ENCODE data around the gene DSCAM.
"Not testable (repeated sequence)": the region's sequence is repeated elsewhere in the genome, so short reads cannot be mapped to it uniquely, and the experiment has no call there.

Gene DSCAM

DNA sequence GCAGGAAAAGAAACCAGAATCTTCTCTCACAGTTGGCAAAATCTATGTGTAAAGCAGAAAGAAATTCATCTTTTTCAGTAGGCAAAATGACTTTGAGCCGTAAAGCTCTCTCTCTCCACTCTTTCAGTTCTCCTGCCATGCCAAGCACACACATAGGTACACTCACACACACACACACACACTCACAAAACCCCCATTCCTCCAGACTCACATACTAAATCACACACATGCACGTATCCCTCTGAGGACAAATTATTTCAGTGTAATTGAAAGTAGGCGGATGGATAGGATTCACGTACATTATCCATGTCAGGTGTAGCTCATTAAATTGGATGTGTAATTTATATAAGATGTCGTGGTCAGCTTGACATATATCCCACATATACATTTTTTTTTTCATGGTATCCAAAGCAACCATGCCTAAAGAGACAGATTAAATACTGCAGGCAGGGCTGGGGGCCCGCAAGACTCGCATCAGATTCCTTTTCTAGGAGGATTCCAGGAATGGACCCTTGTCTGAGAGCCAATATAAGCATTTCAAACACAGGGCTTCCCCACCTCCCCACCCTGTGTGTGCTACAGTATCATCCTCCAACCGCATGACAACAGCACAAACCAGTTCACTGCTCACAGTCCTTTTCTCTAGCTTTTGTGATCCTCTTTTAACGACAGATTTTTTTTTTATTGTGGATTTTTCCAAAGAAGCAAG, 658.9 kb downstream of the DSCAM start:
- no peak for DNase-seq

- no peak for DNase-seq
Measured at GRCh38 chr21:40187244-40187643, 659.7 kb downstream of the DSCAM start.

- no peak for DNase-seq
Measured at GRCh38 chr21:40186045-40186444, 660.9 kb downstream of the DSCAM start.

DNA sequence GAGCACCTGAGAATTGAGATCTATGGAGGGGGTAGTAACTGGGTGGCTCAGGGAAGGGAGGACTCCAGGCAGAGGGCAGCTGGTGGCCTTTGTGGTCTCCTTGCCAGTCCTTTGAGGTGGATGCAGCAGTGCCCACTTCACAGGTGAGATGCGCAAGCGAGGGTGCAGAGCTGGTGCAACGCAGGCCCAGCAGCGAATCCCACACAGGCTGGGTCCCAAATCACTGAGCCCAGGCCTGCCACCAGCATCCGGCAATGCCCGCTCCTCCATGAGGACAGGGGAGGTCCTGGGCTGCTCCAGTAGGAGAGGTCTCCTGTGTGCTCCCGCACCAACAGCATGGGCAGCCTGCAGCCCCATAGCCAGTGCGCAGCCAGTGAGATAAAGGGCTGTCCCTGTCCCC, 661.8 kb downstream of the DSCAM start:
- DNase-seq = no peak

DNA sequence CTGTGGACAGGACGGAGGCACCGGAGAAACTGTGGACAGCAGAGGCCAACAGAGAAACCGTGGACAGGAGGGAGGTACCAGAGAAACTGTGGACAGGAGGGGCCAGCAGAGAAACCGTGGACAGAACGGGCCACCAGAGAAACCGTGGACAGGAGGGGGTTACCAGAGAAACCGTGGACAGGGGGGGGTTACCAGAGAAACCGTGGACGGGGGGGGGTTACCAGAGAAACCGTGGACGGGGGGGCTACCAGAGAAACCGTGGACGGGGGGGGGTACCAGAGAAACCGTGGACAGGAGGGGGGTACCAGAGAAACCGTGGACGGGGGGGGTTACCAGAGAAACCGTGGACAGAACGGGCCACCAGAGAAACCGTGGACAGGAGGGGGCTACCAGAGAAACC, 664.5 kb downstream of the DSCAM start:
- DNase-seq = not testable (repeated sequence)

DNA sequence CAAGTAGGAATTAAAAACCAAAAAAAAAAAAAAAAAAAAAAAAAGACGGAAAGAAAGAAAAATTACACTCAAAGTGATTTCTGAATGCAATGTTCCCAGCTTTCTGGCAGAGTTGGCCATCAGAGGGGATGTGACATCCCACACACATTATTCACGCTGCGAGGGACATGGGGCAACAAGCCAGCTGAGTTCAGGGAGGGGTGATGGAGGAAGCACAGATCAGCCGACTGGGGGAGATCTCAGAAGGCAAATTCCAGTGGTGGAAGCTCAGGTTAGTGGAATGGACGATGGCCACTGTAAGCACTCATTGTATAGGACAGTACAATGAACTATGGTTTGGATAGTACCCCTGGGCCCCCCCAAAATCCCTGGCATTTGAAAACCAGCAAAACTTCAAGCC, 667.8 kb downstream of the DSCAM start:
- DNase-seq = peak in 1 of 56 donors; percentile 8

DNA sequence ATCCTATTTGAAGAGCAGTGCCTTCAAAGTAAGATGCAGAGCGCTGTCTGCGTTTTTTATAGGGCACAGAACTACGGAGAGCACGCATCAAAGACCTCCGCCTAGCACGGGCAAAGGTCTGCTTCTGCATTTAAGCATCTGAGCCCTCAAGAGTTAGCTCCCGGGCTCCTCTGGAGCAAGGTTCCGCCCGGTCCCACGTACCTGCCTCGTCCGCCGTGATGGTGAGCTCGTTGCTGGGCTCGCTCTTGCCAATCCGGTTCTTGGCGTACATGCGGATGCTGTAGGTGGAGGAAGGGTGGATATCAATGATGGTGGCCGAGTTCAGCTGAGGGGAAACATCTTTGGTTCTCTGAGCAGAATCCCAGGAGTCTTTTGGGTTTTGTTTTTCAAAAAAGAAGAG, 668.2 kb downstream of the DSCAM start:
- no peak for DNase-seq

- no peak for DNase-seq
Measured at GRCh38 chr21:40177979-40178378, 669.0 kb downstream of the DSCAM start.

- DNase-seq = peak in 8 of 56 donors; percentile 6 to 28 (median 14)
Measured at GRCh38 chr21:40176724-40177123, 670.2 kb downstream of the DSCAM start.

- no peak for DNase-seq
Measured at GRCh38 chr21:40173816-40174215, 673.1 kb downstream of the DSCAM start.

- no peak for DNase-seq
Measured at GRCh38 chr21:40169971-40170370, 677.0 kb downstream of the DSCAM start.

DNA sequence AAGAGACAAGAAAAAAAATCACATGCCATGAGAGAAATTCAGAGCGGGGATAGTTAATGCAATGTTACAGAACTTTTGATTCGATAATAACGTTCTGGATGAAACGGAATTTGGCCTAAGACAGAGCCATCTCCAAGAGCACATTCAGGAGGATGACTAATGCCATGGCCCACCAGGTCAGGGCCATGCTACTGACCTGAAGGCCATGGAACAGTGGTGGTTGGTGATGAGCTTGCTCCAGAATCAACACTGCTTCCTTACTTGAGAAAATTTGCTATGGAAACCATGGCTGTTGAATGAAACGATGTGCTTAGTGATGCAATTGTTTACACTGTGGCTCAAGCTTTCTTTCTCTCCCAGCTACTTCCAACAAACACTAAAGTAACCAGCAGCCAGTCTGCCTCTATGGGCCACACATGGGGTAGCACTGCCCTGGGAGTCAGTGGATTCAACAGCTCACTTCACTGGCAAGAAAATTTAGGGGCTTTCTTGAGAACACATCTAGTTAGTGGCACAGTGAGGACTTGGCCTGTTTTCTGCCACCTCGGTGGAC, 680.6 kb downstream of the DSCAM start:
- DNase-seq = no peak

- DNase-seq = no peak
Measured at GRCh38 chr21:40165773-40166070, 681.2 kb downstream of the DSCAM start.

DNA sequence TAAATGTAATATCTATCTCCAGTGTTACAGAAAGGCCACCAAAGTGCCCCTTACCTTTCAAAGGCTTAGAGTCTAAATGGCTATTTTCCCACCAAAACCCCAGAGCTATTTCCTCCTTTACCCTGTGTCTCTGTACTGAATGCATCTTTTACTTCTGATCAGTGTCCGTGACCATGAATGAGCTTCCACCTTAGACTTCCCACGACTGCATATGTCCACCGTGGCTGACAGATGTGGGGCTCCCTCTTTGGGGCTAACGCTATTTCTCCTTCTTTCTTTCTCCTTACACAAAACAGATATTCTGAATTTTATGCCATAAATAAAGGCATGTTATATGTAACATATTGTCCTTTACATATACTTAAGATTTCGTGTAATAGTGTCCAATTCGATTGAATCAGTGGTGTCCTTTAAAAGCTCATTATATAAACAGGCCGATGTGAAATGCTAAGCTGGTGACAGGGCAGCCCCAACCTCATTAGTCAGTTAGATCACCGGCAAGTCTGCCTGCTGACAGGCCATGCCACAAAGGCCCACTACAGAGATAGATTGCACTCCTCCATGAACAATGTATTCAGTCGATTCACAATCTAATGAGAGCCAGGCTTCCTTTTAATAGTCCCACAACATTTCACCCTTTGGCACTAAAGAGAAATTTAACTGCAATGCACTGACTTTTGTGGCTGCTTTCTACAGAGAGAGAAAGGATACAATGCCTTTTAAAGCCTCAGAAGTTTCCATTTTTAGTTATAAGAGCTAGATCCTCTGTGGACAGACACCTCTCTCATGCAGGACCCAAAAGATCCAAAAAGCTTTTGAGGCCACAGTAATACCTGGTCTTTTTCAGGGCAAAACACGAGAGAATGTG, 681.8 kb downstream of the DSCAM start:
- DNase-seq = no peak

DNA sequence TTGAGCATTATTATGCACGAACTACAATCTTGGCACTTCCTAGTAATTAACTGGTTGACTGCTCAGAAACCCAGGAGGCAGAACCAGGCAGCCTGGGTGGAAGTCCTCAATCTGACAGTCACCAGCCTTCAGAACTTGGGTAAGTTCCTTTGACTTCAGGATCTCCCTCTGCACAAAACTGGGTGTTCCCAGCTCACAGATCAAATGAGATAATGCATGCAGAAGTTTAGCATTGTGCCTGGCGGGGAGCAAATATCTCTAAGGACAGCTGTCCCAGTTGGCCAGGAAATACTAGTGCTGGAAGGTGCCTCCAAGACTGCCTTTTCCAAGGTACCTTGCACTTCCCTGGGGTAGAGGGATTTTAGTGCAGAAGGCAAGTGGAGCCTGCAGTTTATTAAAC, 684.9 kb downstream of the DSCAM start:
- no peak for DNase-seq

GRCh38 chr21:40160911-40161310, 686.0 kb downstream of the DSCAM start:
- DNase-seq = peak in 2 of 56 donors; percentile 14 to 20

DNA sequence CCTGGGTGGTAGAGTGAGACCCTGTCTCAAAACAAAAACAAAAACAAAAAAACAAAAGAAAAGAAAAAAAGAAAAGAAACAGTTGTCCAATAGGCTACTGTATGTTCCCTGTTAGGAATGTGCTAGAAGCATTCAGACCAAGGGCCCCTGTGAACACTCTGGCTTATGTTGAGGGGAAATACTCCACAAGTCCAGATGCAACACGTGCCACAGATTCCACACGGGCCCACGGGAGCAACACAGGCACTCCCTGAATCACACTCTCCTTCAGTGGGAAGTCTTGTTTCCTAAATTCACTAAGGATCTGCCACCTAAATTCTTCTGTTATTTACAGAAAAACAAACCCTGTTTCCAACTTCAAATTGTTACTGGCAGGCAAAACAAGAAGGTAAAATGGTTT, 688.6 kb downstream of the DSCAM start:
- DNase-seq = no peak

- no peak for DNase-seq
Measured at GRCh38 chr21:40155563-40155962, 691.4 kb downstream of the DSCAM start.

- DNase-seq = no peak
Measured at GRCh38 chr21:40153351-40153750, 693.6 kb downstream of the DSCAM start.

- DNase-seq = no peak
Measured at GRCh38 chr21:40152476-40152875, 694.5 kb downstream of the DSCAM start.

GRCh38 chr21:40151611-40152010, 695.3 kb downstream of the DSCAM start:
- DNase-seq = no peak

GRCh38 chr21:40146216-40146837, 700.6 kb downstream of the DSCAM start:
- no peak for DNase-seq
